WI38 (cell line): ENCODE data around the gene RNF5.

ENCODE experiments used
- H3K4me3 ChIP-seq: 2 replicates; pipeline ENCODE4 v1.5.1; 2011; ENCODE audit warnings: low read depth, mild to moderate bottlenecking, control low read depth, low read length
- TF ChIP-seq, protein P1 (sequence below): IDR thresholded peaks from 2 replicates; pipeline ENCODE4 v1.5.1; 2012; ENCODE audit warnings: low read depth, mild to moderate bottlenecking, control low read depth, low read length

RNF5 gene

DNA sequence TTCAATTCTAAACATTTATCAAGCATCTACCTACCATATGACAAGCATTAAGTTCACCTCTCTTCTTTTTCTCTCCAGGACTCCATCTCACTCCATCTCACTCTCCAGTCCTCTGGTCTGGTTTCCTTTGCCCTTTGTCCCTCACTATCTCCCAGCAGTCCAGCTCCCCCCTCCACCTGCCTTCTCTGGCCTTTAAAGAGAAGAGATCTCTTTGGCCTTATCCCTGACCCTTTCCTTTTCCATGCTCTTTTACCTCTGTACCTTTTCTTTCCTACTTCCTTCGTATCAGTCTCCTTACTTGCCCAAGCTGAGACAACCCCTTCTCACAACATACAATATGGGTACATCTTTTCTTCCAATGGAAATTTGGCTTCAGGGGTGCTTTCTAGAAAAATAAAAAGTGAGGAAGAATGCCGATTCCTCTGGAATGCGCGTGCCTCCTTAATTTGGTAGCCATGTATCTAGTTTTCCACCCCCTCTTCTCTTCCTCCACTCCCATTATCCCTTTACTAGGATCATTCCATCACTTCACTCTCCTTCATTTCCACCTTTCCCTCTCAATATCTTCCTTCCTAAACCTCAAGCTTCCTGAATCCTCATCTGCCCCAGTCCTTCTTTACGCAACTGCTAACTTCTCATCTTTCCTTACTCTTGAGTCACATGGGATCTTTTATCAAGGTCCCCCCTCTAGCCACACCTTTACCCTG lies 1.6 kb upstream of the RNF5 start:
- H3K4me3 ChIP-seq: peak overlapping the region; percentile 98
- TF ChIP-seq, protein P1, sequence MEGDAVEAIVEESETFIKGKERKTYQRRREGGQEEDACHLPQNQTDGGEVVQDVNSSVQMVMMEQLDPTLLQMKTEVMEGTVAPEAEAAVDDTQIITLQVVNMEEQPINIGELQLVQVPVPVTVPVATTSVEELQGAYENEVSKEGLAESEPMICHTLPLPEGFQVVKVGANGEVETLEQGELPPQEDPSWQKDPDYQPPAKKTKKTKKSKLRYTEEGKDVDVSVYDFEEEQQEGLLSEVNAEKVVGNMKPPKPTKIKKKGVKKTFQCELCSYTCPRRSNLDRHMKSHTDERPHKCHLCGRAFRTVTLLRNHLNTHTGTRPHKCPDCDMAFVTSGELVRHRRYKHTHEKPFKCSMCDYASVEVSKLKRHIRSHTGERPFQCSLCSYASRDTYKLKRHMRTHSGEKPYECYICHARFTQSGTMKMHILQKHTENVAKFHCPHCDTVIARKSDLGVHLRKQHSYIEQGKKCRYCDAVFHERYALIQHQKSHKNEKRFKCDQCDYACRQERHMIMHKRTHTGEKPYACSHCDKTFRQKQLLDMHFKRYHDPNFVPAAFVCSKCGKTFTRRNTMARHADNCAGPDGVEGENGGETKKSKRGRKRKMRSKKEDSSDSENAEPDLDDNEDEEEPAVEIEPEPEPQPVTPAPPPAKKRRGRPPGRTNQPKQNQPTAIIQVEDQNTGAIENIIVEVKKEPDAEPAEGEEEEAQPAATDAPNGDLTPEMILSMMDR: no peak

DNA sequence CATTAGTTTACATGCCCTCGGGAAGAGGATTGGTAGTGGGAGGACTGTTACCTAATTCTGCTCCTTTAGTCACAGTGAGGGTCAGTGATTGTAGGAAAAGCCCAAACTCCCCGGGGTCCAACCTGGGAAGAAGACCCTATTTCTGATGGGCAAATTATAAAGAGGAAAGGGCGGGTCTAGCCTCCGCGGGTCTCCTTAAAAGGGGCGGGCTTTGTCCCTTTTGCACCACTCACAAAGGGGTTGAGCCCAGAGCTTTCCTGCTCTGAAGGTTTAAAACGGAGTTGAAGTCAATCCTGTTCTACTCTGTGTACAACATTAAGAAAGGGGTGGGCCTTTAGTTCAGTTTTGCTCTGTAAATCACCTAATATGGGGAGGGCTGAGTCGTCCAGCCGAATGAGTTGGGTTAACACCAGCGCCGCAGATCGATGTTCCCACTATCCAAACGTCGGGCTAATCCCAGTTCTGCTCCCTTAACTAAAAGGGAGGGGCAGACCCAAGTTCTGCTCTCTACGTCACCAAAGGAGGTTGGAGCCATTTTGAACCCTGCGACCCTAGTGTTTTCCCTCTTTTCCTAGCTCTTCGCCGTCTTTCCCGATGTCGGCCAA lies 920 bp upstream of the RNF5 start:
- peak overlapping the region; percentile 98 for H3K4me3 ChIP-seq
- TF ChIP-seq, protein P1: no peak

DNA sequence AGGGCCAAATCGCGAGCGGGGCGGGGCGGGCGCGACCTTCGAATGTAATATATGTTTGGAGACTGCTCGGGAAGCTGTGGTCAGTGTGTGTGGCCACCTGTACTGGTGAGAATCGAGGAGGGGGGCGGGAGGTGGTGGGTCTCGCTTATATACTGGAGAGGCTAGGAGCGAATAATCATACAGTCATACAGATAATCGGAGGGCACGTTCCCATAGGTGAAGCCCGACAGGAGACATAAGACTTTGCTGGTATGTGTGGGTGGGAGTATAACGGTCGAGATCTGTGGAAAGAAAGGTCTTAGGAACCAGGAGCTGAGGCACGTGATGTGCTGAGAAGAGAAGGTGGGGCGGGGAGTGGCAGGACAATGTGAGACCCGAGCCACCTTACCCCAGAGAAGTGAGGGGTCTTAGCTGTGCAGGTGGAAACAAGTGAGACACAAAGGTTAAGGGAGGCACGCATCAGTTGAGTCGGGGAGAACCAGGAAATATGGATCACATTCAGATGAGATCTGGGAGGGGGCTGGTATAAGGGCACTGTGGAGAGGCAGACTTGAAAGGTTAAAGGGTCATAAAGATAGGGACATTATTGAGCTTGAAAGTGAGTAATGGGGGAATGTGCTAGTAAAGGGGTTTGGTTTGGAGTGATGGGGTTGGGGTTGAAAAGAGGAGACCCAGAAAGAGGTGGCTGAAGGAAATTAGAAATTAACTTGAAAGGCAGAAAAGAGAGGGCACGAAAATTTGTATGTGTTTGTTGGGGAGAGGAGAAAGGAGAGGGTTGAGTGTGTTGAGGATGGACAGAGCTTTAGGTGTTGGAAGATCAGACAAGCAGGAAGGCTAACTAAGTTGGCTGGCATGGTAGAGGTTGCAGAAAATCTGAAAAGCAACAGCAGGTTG lies 589 bp downstream of the RNF5 start:
- peak overlapping the region; percentile 98 for H3K4me3 ChIP-seq
- TF ChIP-seq, protein P1: no peak

DNA sequence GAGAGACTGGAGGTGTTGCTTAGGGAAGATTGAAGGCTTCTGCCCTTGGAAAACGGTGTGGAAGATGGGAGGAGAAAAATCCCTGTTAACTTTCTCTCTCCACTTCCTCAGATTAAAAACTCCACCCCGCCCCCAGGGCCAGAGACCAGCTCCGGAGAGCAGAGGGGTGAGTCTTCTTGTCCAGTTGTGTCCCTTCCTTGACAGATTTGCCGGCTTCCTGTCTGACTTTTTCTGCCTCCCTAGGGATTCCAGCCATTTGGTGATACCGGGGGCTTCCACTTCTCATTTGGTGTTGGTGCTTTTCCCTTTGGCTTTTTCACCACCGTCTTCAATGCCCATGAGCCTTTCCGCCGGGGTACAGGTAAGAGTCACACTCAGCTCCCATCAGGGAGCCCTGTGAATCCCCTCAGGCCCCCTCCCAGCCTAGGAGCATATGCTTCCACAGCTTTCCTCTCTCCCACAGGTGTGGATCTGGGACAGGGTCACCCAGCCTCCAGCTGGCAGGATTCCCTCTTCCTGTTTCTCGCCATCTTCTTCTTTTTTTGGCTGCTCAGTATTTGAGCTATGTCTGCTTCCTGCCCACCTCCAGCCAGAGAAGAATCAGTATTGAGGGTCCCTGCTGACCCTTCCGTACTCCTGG lies 1.7 kb downstream of the RNF5 start:
- TF ChIP-seq, protein P1: no peak
- H3K4me3 ChIP-seq: no peak overlapping the region

DNA sequence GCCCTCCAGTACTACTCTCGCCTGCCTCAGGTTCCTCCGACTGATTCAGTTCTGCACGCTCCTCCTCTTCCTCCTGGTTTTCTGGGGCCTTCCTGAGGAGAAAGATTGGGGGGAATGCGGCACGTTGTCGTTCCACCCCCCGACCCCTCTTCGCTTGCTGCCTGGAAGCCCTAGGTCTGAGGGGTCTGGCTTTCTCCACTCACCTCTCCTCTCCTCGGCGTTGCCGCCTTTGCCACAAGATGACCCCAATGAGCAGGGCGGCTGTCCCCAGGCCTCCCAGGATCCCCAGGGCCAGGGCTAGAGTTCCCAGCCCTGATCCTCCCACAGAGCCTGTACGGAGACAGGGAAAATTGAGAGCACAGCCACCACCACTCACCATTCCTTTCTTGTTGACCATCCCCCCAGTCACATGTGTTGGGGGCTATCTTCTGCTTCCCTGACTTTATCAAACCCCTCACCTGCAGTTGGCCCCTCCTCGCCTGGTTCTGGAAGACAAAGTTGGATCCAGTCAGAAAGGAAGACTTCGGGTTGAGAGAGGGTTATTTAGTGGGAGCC lies 3.0 kb downstream of the RNF5 start:
- TF ChIP-seq, protein P1: no peak
- H3K4me3 ChIP-seq: no peak overlapping the region

DNA sequence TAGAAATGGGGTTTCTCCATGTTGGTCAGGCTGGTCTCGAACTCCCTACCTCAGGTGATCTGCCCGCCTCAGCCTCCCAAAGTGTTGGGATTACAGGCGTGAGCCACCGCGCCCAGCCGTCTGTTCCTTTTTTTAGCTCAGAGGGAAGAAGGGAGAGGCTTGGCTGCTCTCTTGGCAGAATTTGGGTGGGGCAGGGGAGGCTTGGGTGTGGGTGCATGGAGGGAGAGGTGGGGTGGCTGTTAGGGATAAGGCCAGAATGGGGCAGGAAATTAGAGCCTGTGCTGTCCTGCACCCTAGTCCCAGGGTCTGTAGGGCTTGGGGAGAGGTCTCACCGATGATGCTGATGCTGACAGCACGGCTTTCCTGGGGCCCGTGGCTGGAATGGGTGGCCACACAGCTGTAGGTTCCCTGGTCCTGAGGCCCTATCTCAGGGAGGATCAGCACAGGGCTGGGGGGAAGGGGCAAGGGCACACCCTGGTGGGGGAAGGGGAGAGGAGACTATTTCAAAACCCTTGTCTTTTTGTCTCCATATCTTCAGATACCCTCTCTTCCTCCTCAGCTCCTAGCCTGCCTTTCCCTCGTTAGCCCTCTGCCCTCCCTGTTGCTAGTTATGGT lies 3.8 kb downstream of the RNF5 start:
- TF ChIP-seq, protein P1: no peak
- no peak overlapping the region for H3K4me3 ChIP-seq
